ENCODE measurements around the gene MAP3K21. TPM values are rescaled to one million over a fixed set of nuclear protein-coding genes. Genes with fewer than 3 reads are reported as not detected.

MAP3K21 gene
- total RNA-seq, 1 donor from 2014 or later, result 0.52 TPM

- no peaks in the 10 kb centered on the region for H3K36me3 ChIP-seq (ENCODE audit: control insufficient read depth in 3 of 3, insufficient read depth in 3 of 3, low read length in 3 of 3)
- peak within 1 kb of the TSS; percentile 31 to 65 (median 62) for H3K4me3 ChIP-seq (ENCODE audit: low read length in 3 of 3)
- H3K9ac ChIP-seq (ENCODE audit: low read depth in 1 of 3, low read length in 3 of 3), result peak within 1 kb of the TSS; percentile 14 to 45 (median 35)
- peaks cover 3 to 7% (median 4%) of the 10 kb centered on the region in 3 donors for H3K4me1 ChIP-seq (ENCODE audit: control insufficient read depth in 3 of 3, insufficient read depth in 3 of 3, low read length in 3 of 3)
- H3K9me3 ChIP-seq (ENCODE audit: control insufficient read depth in 3 of 3, low read length in 3 of 3), result peaks cover 0 to under 1% (median 0%) of the 10 kb centered on the region in 3 donors
- H3K27me3 ChIP-seq (ENCODE audit: control insufficient read depth in 3 of 3, insufficient read depth in 3 of 3, low read length in 3 of 3), result peaks cover 13 to 18% (median 14%) of the 10 kb centered on the region in 3 donors
- H3K27ac ChIP-seq (ENCODE audit: low read depth, low read length), result peak within 1 kb of the TSS; percentile 36
These were observed 32.1 kb upstream of the MAP3K21 start, which contains the start of gene PCNX2 for GRCh38 chr1:233295237-233295974. Gene PCNX2 (minus strand): TSS chr1:233295725. CDS start chr1:233295478, 247 bp downstream.

- Histone ChIP-seq H3K27me3 (ENCODE audit: control insufficient read depth in 3 of 3, insufficient read depth in 3 of 3, low read length in 3 of 3) (peaks cover 13 to 18% (median 14%) of the 10 kb centered on the region in 3 donors), H3K9ac (ENCODE audit: low read depth in 1 of 3, low read length in 3 of 3) (no peak overlapping the region), H3K9me3 (ENCODE audit: control insufficient read depth in 3 of 3, low read length in 3 of 3) (peaks cover 0 to 3% (median 0%) of the 10 kb centered on the region in 3 donors), H3K4me1 (ENCODE audit: control insufficient read depth in 3 of 3, insufficient read depth in 3 of 3, low read length in 3 of 3) (peaks cover 3 to 7% (median 4%) of the 10 kb centered on the region in 3 donors), H3K27ac (ENCODE audit: low read depth, low read length) (no peak overlapping the region), H3K36me3 (ENCODE audit: control insufficient read depth in 3 of 3, insufficient read depth in 3 of 3, low read length in 3 of 3) (no peaks in the 10 kb centered on the region), H3K4me3 (ENCODE audit: low read length in 3 of 3) (no peak overlapping the region)
These were observed 31.6 kb upstream of the MAP3K21 start for GRCh38 chr1:233295975-233296322.

DNA sequence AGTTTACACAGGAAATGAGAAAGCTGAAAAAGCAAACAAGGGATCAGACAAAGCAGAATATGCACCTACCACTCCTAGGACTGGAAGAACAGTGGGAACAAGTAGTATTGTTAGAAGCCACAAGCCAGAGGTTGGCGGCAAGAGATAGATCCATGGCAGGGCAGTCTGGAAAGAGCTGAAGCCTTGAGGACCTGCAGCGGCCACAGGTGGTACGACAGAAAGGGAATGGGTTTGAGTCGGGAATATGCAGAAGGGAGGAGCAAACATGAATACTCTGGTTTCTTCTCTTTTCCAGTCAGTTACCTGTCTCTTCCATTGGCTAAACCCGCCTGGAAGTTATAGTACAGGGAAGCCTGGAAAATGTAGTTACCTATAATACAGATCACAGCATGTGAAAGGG, 28.1 kb upstream of the MAP3K21 start:
- Histone ChIP-seq H3K36me3 (ENCODE audit: control insufficient read depth in 3 of 3, insufficient read depth in 3 of 3, low read length in 3 of 3) (no peaks in the 10 kb centered on the region), H3K9ac (ENCODE audit: low read depth in 1 of 3, low read length in 3 of 3) (no peak overlapping the region), H3K4me3 (ENCODE audit: low read length in 3 of 3) (no peak overlapping the region), H3K27ac (ENCODE audit: low read depth, low read length) (no peak overlapping the region), H3K4me1 (ENCODE audit: control insufficient read depth in 3 of 3, insufficient read depth in 3 of 3, low read length in 3 of 3) (peaks cover 3 to 5% (median 4%) of the 10 kb centered on the region in 3 donors), H3K27me3 (ENCODE audit: control insufficient read depth in 3 of 3, insufficient read depth in 3 of 3, low read length in 3 of 3) (peaks cover 13 to 18% (median 14%) of the 10 kb centered on the region in 3 donors), H3K9me3 (ENCODE audit: control insufficient read depth in 3 of 3, low read length in 3 of 3) (peaks cover 0 to 3% (median 0%) of the 10 kb centered on the region in 3 donors)

DNA sequence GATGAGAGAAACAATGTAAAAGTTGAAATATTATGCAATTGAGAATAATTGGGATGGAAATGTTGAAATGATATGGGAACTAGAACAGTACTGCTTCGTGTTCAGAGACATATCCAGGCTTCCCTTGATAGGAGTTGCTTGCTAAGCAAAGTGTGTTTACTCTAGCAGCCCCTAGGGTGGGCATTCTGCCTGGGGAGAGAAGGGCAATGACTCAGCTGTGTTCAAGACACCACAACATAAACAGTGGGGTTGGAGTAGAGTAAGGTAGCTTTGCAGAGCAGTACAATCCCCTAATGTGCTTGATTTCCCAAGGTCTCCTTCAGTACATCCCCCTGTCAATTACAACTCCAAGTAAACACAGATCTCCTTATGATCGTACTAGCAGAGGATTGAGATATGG, 27.2 kb upstream of the MAP3K21 start:
- Histone ChIP-seq H3K9ac (ENCODE audit: low read depth in 1 of 3, low read length in 3 of 3) (no peak overlapping the region), H3K4me3 (ENCODE audit: low read length in 3 of 3) (no peak overlapping the region), H3K27me3 (ENCODE audit: control insufficient read depth in 3 of 3, insufficient read depth in 3 of 3, low read length in 3 of 3) (peaks cover 10 to 11% (median 10%) of the 10 kb centered on the region in 3 donors), H3K27ac (ENCODE audit: low read depth, low read length) (no peak overlapping the region), H3K4me1 (ENCODE audit: control insufficient read depth in 3 of 3, insufficient read depth in 3 of 3, low read length in 3 of 3) (peaks cover 0 to under 1% (median 0%) of the 10 kb centered on the region in 3 donors), H3K36me3 (ENCODE audit: control insufficient read depth in 3 of 3, insufficient read depth in 3 of 3, low read length in 3 of 3) (no peaks in the 10 kb centered on the region), H3K9me3 (ENCODE audit: control insufficient read depth in 3 of 3, low read length in 3 of 3) (peaks cover 0 to 3% (median 0%) of the 10 kb centered on the region in 3 donors)

- Histone ChIP-seq H3K9ac (ENCODE audit: low read depth in 1 of 3, low read length in 3 of 3) (no peak overlapping the region), H3K4me1 (ENCODE audit: control insufficient read depth in 3 of 3, insufficient read depth in 3 of 3, low read length in 3 of 3) (no peaks in the 10 kb centered on the region)
These were observed 22.9 kb upstream of the MAP3K21 start for GRCh38 chr1:233304489-233305102.

GRCh38 chr1:233313434-233314155, 13.9 kb upstream of the MAP3K21 start:
- H3K4me1 ChIP-seq (ENCODE audit: control insufficient read depth in 3 of 3, insufficient read depth in 3 of 3, low read length in 3 of 3), result no peaks in the 10 kb centered on the region
- no peak overlapping the region for H3K9ac ChIP-seq (ENCODE audit: low read depth in 1 of 3, low read length in 3 of 3)
- no peak overlapping the region for H3K4me3 ChIP-seq (ENCODE audit: low read length in 3 of 3)
- H3K27me3 ChIP-seq (ENCODE audit: control insufficient read depth in 3 of 3, insufficient read depth in 3 of 3, low read length in 3 of 3), result peaks cover 0 to under 1% (median 0%) of the 10 kb centered on the region in 3 donors
- no peaks in the 10 kb centered on the region for H3K9me3 ChIP-seq (ENCODE audit: control insufficient read depth in 3 of 3, low read length in 3 of 3)
- H3K36me3 ChIP-seq (ENCODE audit: control insufficient read depth in 3 of 3, insufficient read depth in 3 of 3, low read length in 3 of 3), result no peaks in the 10 kb centered on the region
- H3K27ac ChIP-seq (ENCODE audit: low read depth, low read length), result no peak overlapping the region

More at GRCh38 chr1:233304489-233305102, 22.9 kb upstream of the MAP3K21 start:
- Histone ChIP-seq H3K4me3 (ENCODE audit: low read length in 3 of 3) (no peak overlapping the region), H3K9me3 (ENCODE audit: control insufficient read depth in 3 of 3, low read length in 3 of 3) (peaks cover 0 to 3% (median 0%) of the 10 kb centered on the region in 3 donors), H3K27ac (ENCODE audit: low read depth, low read length) (no peak overlapping the region), H3K27me3 (ENCODE audit: control insufficient read depth in 3 of 3, insufficient read depth in 3 of 3, low read length in 3 of 3) (peaks cover 0 to 4% (median 0%) of the 10 kb centered on the region in 3 donors), H3K36me3 (ENCODE audit: control insufficient read depth in 3 of 3, insufficient read depth in 3 of 3, low read length in 3 of 3) (no peaks in the 10 kb centered on the region)

- Histone ChIP-seq H3K4me3 (ENCODE audit: low read length in 3 of 3) (no peak overlapping the region), H3K27me3 (ENCODE audit: control insufficient read depth in 3 of 3, insufficient read depth in 3 of 3, low read length in 3 of 3) (peaks cover 0 to 10% (median 5%) of the 10 kb centered on the region in 3 donors), H3K36me3 (ENCODE audit: control insufficient read depth in 3 of 3, insufficient read depth in 3 of 3, low read length in 3 of 3) (no peaks in the 10 kb centered on the region), H3K9ac (ENCODE audit: low read depth in 1 of 3, low read length in 3 of 3) (no peak overlapping the region), H3K9me3 (ENCODE audit: control insufficient read depth in 3 of 3, low read length in 3 of 3) (no peaks in the 10 kb centered on the region), H3K4me1 (ENCODE audit: control insufficient read depth in 3 of 3, insufficient read depth in 3 of 3, low read length in 3 of 3) (no peaks in the 10 kb centered on the region), H3K27ac (ENCODE audit: low read depth, low read length) (no peak overlapping the region)
These were observed 11.7 kb upstream of the MAP3K21 start for GRCh38 chr1:233315718-233316301.

DNA sequence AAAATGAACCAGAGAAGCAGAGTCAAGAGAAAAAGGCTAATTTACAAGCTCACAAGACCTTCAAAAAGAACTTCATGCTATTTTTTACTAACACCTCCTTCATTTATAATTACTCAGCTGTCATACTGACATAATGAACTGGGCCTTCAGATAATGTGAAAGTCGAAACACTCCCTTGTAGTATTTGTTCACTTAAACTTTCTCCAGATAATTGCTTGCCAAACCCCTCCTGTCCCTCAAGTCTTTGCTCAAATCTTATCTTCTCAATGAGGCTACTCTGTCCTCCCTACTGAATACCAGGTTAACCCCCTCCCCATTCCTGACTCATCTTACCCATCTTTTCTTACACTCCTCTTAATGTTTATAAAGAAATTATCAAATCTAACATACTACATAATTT, 11.1 kb upstream of the MAP3K21 start:
- peaks cover 0 to 10% (median 5%) of the 10 kb centered on the region in 3 donors for H3K27me3 ChIP-seq (ENCODE audit: control insufficient read depth in 3 of 3, insufficient read depth in 3 of 3, low read length in 3 of 3)
- no peaks in the 10 kb centered on the region for H3K9me3 ChIP-seq (ENCODE audit: control insufficient read depth in 3 of 3, low read length in 3 of 3)
- no peak overlapping the region for H3K27ac ChIP-seq (ENCODE audit: low read depth, low read length)
- no peak overlapping the region for H3K9ac ChIP-seq (ENCODE audit: low read depth in 1 of 3, low read length in 3 of 3)
- H3K4me3 ChIP-seq (ENCODE audit: low read length in 3 of 3), result no peak overlapping the region
- no peaks in the 10 kb centered on the region for H3K4me1 ChIP-seq (ENCODE audit: control insufficient read depth in 3 of 3, insufficient read depth in 3 of 3, low read length in 3 of 3)
- no peaks in the 10 kb centered on the region for H3K36me3 ChIP-seq (ENCODE audit: control insufficient read depth in 3 of 3, insufficient read depth in 3 of 3, low read length in 3 of 3)

DNA sequence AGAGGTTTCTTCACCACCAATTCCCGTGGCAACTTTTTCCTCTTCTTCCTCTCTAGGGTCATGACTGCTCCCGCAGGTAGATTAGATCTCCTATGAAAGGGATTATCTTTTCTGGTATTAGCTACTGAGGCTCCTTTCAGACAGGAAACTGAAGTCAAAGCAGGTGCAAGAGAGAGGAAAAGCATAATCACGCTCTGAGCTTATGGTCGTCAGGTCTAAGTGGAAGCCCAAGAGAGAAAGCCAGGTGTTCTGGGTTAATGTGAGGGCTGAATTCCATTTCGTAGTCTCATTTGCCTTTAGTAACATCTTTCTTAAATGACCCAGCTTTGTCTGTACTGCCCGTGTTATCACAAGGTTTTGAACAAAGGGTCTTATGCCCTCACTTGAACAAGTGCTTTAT, 8.3 kb upstream of the MAP3K21 start:
- Histone ChIP-seq H3K9me3 (ENCODE audit: control insufficient read depth in 3 of 3, low read length in 3 of 3) (no peaks in the 10 kb centered on the region), H3K36me3 (ENCODE audit: control insufficient read depth in 3 of 3, insufficient read depth in 3 of 3, low read length in 3 of 3) (no peaks in the 10 kb centered on the region), H3K4me3 (ENCODE audit: low read length in 3 of 3) (no peak overlapping the region), H3K27ac (ENCODE audit: low read depth, low read length) (no peak overlapping the region), H3K4me1 (ENCODE audit: control insufficient read depth in 3 of 3, insufficient read depth in 3 of 3, low read length in 3 of 3) (no peaks in the 10 kb centered on the region), H3K9ac (ENCODE audit: low read depth in 1 of 3, low read length in 3 of 3) (no peak overlapping the region), H3K27me3 (ENCODE audit: control insufficient read depth in 3 of 3, insufficient read depth in 3 of 3, low read length in 3 of 3) (peaks cover 0 to 10% (median 9%) of the 10 kb centered on the region in 3 donors)

Measured in skeletal muscle tissue (tissue), 4 donors.